A673 (cell line): ENCODE data around the gene SRPRB. TPM values are rescaled to one million over a fixed set of nuclear protein-coding genes. Genes with fewer than 3 reads are reported as not detected.

Experiments
- BruUV-seq: library from RNA; stranded (reverse); fragments of 400-500 nt; replicated peaks from 2 replicates; lab custom pipeline; 2021; lab: Mats Ljungman, UMichigan
- CTCF ChIA-PET: fragments of 300-600 bp; sonication (Branson Sonifier 250); formaldehyde crosslinking; loops from one replicate; lab custom pipeline; 2022; ENCODE audit warnings: antibody characterized with exemption; lab: Charles Lee
- POLR2A ChIA-PET: fragments of 300-600 bp; sonication (Branson Sonifier 250); formaldehyde crosslinking; loops from one replicate; lab custom pipeline; 2022; ENCODE audit warnings: antibody characterized with exemption; ENCODE audit not compliant: low non-redundant PET; lab: Charles Lee
- DNase-seq: peaks from one replicate; pipeline ENCODE4 v3.0.0-alpha.2; 2015; ENCODE audit warnings: low spot score
- H3K27ac ChIP-seq: fragments of 200-600 bp; sonication (generic); 2 replicates; pipeline ENCODE4 v1.5.1; 2016; ENCODE audit warnings: mixed run types, low read depth, mild to moderate bottlenecking, mixed read lengths, antibody characterized with exemption, low read length; ENCODE audit not compliant: poor library complexity, severe bottlenecking
- H3K27me3 ChIP-seq: fragments of 200-600 bp; sonication (generic); replicated peaks from 2 replicates; pipeline ENCODE4 v1.6.1; 2017; ENCODE audit warnings: mixed run types, low read depth, mild to moderate bottlenecking, mixed read lengths, antibody characterized with exemption, low read length; ENCODE audit not compliant: insufficient read depth, poor library complexity
- H3K36me3 ChIP-seq: fragments of 200-600 bp; sonication (generic); 2 replicates; pipeline ENCODE4 v1.6.1; 2016; ENCODE audit warnings: mixed run types, mild to moderate bottlenecking, mixed read lengths, antibody characterized with exemption, low read length; ENCODE audit not compliant: insufficient read depth, poor library complexity, severe bottlenecking
- H3K4me1 ChIP-seq: fragments of 200-600 bp; sonication (generic); 2 replicates; pipeline ENCODE4 v1.6.1; 2017; ENCODE audit warnings: mixed run types, mild to moderate bottlenecking, mixed read lengths, antibody characterized with exemption, low read length; ENCODE audit not compliant: insufficient read depth, poor library complexity, severe bottlenecking
- H3K4me3 ChIP-seq: fragments of 200-600 bp; sonication (generic); 2 replicates; pipeline ENCODE4 v1.5.1; 2016; ENCODE audit warnings: low read depth, mixed run types, mild to moderate bottlenecking, mixed read lengths, low read length; ENCODE audit not compliant: poor library complexity, severe bottlenecking
- H3K9me3 ChIP-seq: fragments of 200-600 bp; sonication (generic); 2 replicates; pipeline ENCODE4 v1.6.1; 2016; ENCODE audit warnings: mixed run types, low read depth, mild to moderate bottlenecking, mixed read lengths, antibody characterized with exemption, low read length; ENCODE audit not compliant: poor library complexity, severe bottlenecking
- EZH2 ChIP-seq: fragments of 200-600 bp; sonication (generic); IDR thresholded peaks from 2 replicates; pipeline ENCODE4 v1.6.1; 2017; ENCODE audit warnings: borderline replicate concordance, low read depth, mild to moderate bottlenecking, mixed read lengths, antibody characterized with exemption, low read length; ENCODE audit not compliant: poor library complexity, severe bottlenecking
- intact Hi-C: fragments of 100-400 bp; cut with micrococcal nuclease; formaldehyde crosslinking; loops from one replicate; pipeline ENCODE4 v1.10.0; 2022; ENCODE audit not compliant: unreplicated experiment
- total RNA-seq: library from RNA; stranded (reverse); gene quantifications from 2 replicates; pipeline ENCODE4 v1.2.3, GENCODE V29; 2021
- TF ChIP-seq, protein P1 (sequence below): fragments of 300-800, 200-600 bp; sonication (generic); conservative IDR thresholded peaks from 2 replicates; pipeline ENCODE4 v1.5.1; 2017; ENCODE audit warnings: low read depth, mild to moderate bottlenecking, antibody characterized with exemption, low read length, moderate library complexity, mixed read lengths

SRPRB gene
- total RNA-seq, 1 experiment from 2014 or later, result 64.2 TPM

- POLR2A ChIA-PET, result no interaction called here
- intact Hi-C loops, result no loop called here
- Histone ChIP-seq H3K9me3 (no peaks in the 10 kb centered on the region), H3K27ac (no peak overlapping the region), H3K4me1 (no peaks in the 10 kb centered on the region), H3K4me3 (no peak overlapping the region), H3K36me3 (peaks cover 14% of the 10 kb centered on the region), H3K27me3 (no peaks in the 10 kb centered on the region)
- BruUV-seq, result no TSS peak
- TF ChIP-seq, protein P1, sequence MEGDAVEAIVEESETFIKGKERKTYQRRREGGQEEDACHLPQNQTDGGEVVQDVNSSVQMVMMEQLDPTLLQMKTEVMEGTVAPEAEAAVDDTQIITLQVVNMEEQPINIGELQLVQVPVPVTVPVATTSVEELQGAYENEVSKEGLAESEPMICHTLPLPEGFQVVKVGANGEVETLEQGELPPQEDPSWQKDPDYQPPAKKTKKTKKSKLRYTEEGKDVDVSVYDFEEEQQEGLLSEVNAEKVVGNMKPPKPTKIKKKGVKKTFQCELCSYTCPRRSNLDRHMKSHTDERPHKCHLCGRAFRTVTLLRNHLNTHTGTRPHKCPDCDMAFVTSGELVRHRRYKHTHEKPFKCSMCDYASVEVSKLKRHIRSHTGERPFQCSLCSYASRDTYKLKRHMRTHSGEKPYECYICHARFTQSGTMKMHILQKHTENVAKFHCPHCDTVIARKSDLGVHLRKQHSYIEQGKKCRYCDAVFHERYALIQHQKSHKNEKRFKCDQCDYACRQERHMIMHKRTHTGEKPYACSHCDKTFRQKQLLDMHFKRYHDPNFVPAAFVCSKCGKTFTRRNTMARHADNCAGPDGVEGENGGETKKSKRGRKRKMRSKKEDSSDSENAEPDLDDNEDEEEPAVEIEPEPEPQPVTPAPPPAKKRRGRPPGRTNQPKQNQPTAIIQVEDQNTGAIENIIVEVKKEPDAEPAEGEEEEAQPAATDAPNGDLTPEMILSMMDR, result no peak
- CTCF ChIA-PET, result no interaction called here
- no peak for DNase-seq
Observed at GRCh38 chr3:133824961-133825485, 19.4 kb downstream of the SRPRB start.

GRCh38 chr3:133825969-133826727 lies 20.5 kb downstream of the SRPRB start:
- intact Hi-C loops, result no loop called here
- no peaks in the 10 kb centered on the region for H3K9me3 ChIP-seq
- H3K4me3 ChIP-seq, result no peak overlapping the region
- no TSS peak for BruUV-seq
- H3K27ac ChIP-seq, result no peak overlapping the region
- POLR2A ChIA-PET, result no interaction called here
- TF ChIP-seq, protein P1, result no peak
- TF ChIP-seq EZH2, result no peak
- H3K36me3 ChIP-seq, result peaks cover 4% of the 10 kb centered on the region
- no peaks in the 10 kb centered on the region for H3K27me3 ChIP-seq
- DNase-seq, result no peak
- H3K4me1 ChIP-seq, result no peaks in the 10 kb centered on the region
- CTCF ChIA-PET, result no interaction called here

DNA sequence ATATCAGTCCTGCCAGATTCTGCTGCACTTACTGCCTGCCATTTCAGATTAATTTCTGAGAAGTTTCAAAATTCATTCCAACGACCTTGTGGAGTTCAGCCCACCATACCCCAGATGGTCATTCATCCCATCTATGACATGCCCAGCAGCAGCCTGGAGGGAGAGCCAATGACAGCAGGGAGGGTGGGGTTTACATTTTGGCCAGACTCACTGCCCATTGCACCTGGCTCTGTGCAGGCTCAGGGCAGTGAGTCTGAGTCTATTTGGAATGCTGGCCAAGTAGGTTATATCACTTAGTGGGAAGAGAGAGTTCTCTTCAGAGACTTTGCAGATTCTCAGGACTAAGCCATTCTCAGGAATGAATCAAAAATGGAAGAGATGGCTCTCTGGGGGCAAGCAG lies 21.5 kb downstream of the SRPRB start:
- no peak overlapping the region for H3K27ac ChIP-seq
- H3K4me1 ChIP-seq, result no peaks in the 10 kb centered on the region
- H3K4me3 ChIP-seq, result no peak overlapping the region
- TF ChIP-seq, protein P1, result no peak
- TF ChIP-seq EZH2, result no peak
- H3K9me3 ChIP-seq, result no peaks in the 10 kb centered on the region
- intact Hi-C loops, result no loop called here
- H3K27me3 ChIP-seq, result no peaks in the 10 kb centered on the region
- H3K36me3 ChIP-seq, result no peaks in the 10 kb centered on the region
- ChIA-PET POLR2A (no interaction called here), CTCF (no interaction called here)
- no TSS peak for BruUV-seq
- no peak for DNase-seq
